HepG2 (cell line): ENCODE data around the gene EGLN2. TPM values are rescaled to one million over a fixed set of nuclear protein-coding genes. Genes with fewer than 3 reads are reported as not detected.
A peak's percentile ranks its signal among the peaks of the same experiment; 100 is the strongest.

Experiments used
- ADNP ChIP-seq: sonication (generic); formaldehyde crosslinking; IDR thresholded peaks from 2 replicates; pipeline ENCODE4 v1.4.0; 2020; ENCODE audit warnings: missing genetic modification reagents
- CBFB ChIP-seq: sonication (generic); formaldehyde crosslinking; IDR thresholded peaks from 2 replicates; pipeline ENCODE4 v1.4.0; 2020; ENCODE audit warnings: missing genetic modification reagents
- GABPA ChIP-seq, 2 experiments: IDR thresholded peaks; 2 replicates each; pipeline ENCODE4 v1.6.1; 2011 to 2016; ENCODE audit warnings: low read depth in 2 of 2, low read length in 1 of 2, missing biosample characterization in 1 of 2, missing genetic modification characterization in 1 of 2
- GZF1 ChIP-seq: sonication (generic); formaldehyde crosslinking; IDR thresholded peaks from 2 replicates; pipeline ENCODE4 v1.5.1; 2020; ENCODE audit warnings: mild to moderate bottlenecking, missing genetic modification reagents
- IRX3 ChIP-seq: sonication (generic); formaldehyde crosslinking; IDR thresholded peaks from 2 replicates; pipeline ENCODE4 v1.8.1; 2023; ENCODE audit warnings: mild to moderate bottlenecking, low read depth, missing genetic modification reagents, borderline replicate concordance
- MATR3 ChIP-seq: sonication (generic); formaldehyde crosslinking; IDR thresholded peaks from 2 replicates; pipeline ENCODE4 v1.4.0; 2020; ENCODE audit warnings: missing genetic modification reagents
- NFIB ChIP-seq: sonication (generic); formaldehyde crosslinking; IDR thresholded peaks from 2 replicates; pipeline ENCODE4 v1.9.0; 2021; ENCODE audit warnings: missing genetic modification reagents, mild to moderate bottlenecking, borderline replicate concordance
- SOX5 ChIP-seq: IDR thresholded peaks from 2 replicates; pipeline ENCODE4 v1.6.1; 2016; ENCODE audit warnings: borderline replicate concordance
- SRSF1 ChIP-seq: fragments of 200-400 bp; formaldehyde crosslinking; optimal IDR thresholded peaks from 2 replicates; pipeline ENCODE3; 2017; ENCODE audit warnings: mild to moderate bottlenecking, low read depth, low read length, moderate library complexity
- TAF1 ChIP-seq: sonication (generic); formaldehyde crosslinking; IDR thresholded peaks from 2 replicates; pipeline ENCODE4 v1.4.0; 2020; ENCODE audit warnings: missing genetic modification reagents
- ZEB1 ChIP-seq: IDR thresholded peaks from 2 replicates; pipeline ENCODE4 v1.6.1; 2012; ENCODE audit warnings: mild to moderate bottlenecking, low read depth, inconsistent platforms; ENCODE audit not compliant: insufficient replicate concordance
- ZFP37 ChIP-seq: sonication (generic); formaldehyde crosslinking; IDR thresholded peaks from 2 replicates; pipeline ENCODE4 v1.4.0; 2020; ENCODE audit warnings: missing genetic modification reagents, borderline replicate concordance
- ZKSCAN5 ChIP-seq: sonication (generic); formaldehyde crosslinking; IDR thresholded peaks from 2 replicates; pipeline ENCODE4 v1.5.1; 2020; ENCODE audit warnings: mild to moderate bottlenecking, missing genetic modification reagents
- ZMYM2 ChIP-seq: sonication (generic); formaldehyde crosslinking; IDR thresholded peaks from 2 replicates; pipeline ENCODE4 v1.8.0; 2022; ENCODE audit warnings: mild to moderate bottlenecking, missing genetic modification reagents
- ZNF468 ChIP-seq: sonication (generic); formaldehyde crosslinking; IDR thresholded peaks from 2 replicates; pipeline ENCODE4 v1.8.0; 2022; ENCODE audit warnings: mild to moderate bottlenecking, moderate library complexity, missing genetic modification reagents
- ZNF629 ChIP-seq: sonication (generic); formaldehyde crosslinking; conservative IDR thresholded peaks from 2 replicates; pipeline ENCODE4 v1.5.0; 2020; ENCODE audit warnings: missing genetic modification reagents
- ZNF878 ChIP-seq: sonication (generic); formaldehyde crosslinking; IDR thresholded peaks from 2 replicates; pipeline ENCODE4 v1.8.1; 2023; ENCODE audit warnings: mild to moderate bottlenecking, missing genetic modification reagents, moderate library complexity
- ZSCAN12 ChIP-seq: sonication (generic); formaldehyde crosslinking; IDR thresholded peaks from 2 replicates; pipeline ENCODE4 v1.9.0; 2021; ENCODE audit warnings: mild to moderate bottlenecking, missing genetic modification reagents
- ZSCAN22 ChIP-seq: sonication (generic); formaldehyde crosslinking; IDR thresholded peaks from 2 replicates; pipeline ENCODE4 v1.4.0; 2020; ENCODE audit warnings: mild to moderate bottlenecking, missing genetic modification reagents
- polyA plus RNA-seq, 8 experiments: library from polyadenylated mRNA; depleted of rRNA in 3 of 8; stranded (reverse) in 7 of 8; unstranded in 1 of 8; fragments of >200 nt; fragmentation: Illumina TruSeq in 4 of 8; extraction: Trizol in 4 of 8; gene quantifications; 2 replicates each; pipeline versions ENCODE4 v1.2.1 to v1.2.3, GENCODE V29; 2011 to 2016; ENCODE audit warnings: low read depth in 4 of 8, missing spikeins in 1 of 8, mixed read lengths in 1 of 8; ENCODE audit not compliant: insufficient read depth in 1 of 8
- total RNA-seq, 5 experiments: library from RNA; depleted of rRNA; stranded (reverse); fragments of >200 nt; fragmentation: Illumina TruSeq; extraction: Trizol; gene quantifications; 2 replicates each; pipeline ENCODE4 v1.2.3, GENCODE V29; 2016; ENCODE audit warnings: low read depth in 1 of 5
- TF ChIP-seq, protein P1 (sequence below): sonication (generic); formaldehyde crosslinking; IDR thresholded peaks from 2 replicates; pipeline ENCODE4 v1.5.1; 2020; ENCODE audit warnings: missing genetic modification reagents, mild to moderate bottlenecking, borderline replicate concordance
- TF ChIP-seq, protein P2 (sequence below): sonication (generic); formaldehyde crosslinking; IDR thresholded peaks from 2 replicates; pipeline ENCODE4 v1.9.0; 2021; ENCODE audit warnings: missing genetic modification reagents, mild to moderate bottlenecking, borderline replicate concordance
- TF ChIP-seq, protein P3 (sequence below): sonication (generic); formaldehyde crosslinking; IDR thresholded peaks from 2 replicates; pipeline ENCODE4 v1.4.0; 2020; ENCODE audit warnings: mild to moderate bottlenecking, low read depth, missing genetic modification reagents

The EGLN2 gene
- total and polyA plus RNA-seq, 2 of the 13 experiments (the other 11 are each of a cell fraction or from before 2014, with no cell fraction given), result 16.5 to 40.8 TPM

DNA sequence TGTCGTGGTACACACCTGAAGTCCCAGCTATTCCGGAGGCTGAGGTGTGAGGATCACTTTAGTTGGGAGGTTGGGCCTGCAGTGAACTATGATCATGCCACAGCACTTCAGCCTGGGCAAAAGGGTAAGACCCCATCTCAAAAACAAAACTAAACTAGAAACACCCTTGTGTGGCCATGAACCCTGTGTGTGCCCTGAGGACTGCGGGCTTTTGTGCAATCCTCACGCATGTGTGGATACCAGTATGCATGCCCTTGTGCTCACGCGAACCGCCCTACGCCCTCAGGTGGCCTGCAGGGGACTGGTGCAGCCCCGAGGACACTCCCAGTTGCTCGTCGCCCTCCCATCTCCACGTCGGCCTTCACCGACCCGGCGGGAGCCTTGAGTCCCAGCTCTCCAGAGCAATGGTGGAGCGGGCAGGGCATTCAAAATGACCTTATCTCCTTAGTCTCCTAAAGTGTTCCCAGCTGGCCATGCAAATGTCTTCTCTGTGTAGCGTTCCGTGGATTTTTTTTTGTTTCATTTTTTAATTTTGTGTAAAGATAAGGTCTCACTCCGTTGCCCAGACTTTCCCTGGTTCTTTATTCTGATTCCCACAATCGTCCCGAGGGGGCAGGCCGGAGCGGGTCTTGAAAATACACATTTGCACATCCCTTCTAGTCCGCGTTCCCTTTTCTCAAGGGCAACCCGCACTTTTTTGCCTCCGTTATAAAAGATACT lies 868 bp upstream of the EGLN2 start (continued):
- TF ChIP-seq, protein P1, sequence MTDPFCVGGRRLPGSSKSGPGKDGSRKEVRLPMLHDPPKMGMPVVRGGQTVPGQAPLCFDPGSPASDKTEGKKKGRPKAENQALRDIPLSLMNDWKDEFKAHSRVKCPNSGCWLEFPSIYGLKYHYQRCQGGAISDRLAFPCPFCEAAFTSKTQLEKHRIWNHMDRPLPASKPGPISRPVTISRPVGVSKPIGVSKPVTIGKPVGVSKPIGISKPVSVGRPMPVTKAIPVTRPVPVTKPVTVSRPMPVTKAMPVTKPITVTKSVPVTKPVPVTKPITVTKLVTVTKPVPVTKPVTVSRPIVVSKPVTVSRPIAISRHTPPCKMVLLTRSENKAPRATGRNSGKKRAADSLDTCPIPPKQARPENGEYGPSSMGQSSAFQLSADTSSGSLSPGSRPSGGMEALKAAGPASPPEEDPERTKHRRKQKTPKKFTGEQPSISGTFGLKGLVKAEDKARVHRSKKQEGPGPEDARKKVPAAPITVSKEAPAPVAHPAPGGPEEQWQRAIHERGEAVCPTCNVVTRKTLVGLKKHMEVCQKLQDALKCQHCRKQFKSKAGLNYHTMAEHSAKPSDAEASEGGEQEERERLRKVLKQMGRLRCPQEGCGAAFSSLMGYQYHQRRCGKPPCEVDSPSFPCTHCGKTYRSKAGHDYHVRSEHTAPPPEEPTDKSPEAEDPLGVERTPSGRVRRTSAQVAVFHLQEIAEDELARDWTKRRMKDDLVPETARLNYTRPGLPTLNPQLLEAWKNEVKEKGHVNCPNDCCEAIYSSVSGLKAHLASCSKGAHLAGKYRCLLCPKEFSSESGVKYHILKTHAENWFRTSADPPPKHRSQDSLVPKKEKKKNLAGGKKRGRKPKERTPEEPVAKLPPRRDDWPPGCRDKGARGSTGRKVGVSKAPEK (CRISPR knock-in tag), result 0 out of 2 replicates have a peak, but pooled peaks have one; percentile 18
- peak; percentile 37; the same call in 1 of the 2 replicates for TF ChIP-seq ZNF629 (CRISPR knock-in tag)
- TF ChIP-seq IRX3 (CRISPR knock-in tag), result no peak; the same call in 1 of the 2 replicates
- no peak for TF ChIP-seq MATR3
- peak; percentile 37 for TF ChIP-seq ZEB1
- TF ChIP-seq SOX5 (CRISPR knock-in tag), result peak; percentile 44; the same call in 1 of the 2 replicates
- no peak for TF ChIP-seq SRSF1
- peak; percentile 59; the same call in 1 of the 2 replicates for TF ChIP-seq TAF1 (CRISPR knock-in tag)
- TF ChIP-seq, protein P2, sequence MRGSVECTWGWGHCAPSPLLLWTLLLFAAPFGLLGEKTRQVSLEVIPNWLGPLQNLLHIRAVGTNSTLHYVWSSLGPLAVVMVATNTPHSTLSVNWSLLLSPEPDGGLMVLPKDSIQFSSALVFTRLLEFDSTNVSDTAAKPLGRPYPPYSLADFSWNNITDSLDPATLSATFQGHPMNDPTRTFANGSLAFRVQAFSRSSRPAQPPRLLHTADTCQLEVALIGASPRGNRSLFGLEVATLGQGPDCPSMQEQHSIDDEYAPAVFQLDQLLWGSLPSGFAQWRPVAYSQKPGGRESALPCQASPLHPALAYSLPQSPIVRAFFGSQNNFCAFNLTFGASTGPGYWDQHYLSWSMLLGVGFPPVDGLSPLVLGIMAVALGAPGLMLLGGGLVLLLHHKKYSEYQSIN, result no peak
- no peak for TF ChIP-seq GABPA (IDR thresholded peaks at IDR 0.05; ENCODE audit: low read depth, low read length)
- no peak for TF ChIP-seq GABPA (CRISPR knock-in tag; IDR thresholded peaks at IDR 0.05; ENCODE audit: low read depth)
- TF ChIP-seq, protein P3, sequence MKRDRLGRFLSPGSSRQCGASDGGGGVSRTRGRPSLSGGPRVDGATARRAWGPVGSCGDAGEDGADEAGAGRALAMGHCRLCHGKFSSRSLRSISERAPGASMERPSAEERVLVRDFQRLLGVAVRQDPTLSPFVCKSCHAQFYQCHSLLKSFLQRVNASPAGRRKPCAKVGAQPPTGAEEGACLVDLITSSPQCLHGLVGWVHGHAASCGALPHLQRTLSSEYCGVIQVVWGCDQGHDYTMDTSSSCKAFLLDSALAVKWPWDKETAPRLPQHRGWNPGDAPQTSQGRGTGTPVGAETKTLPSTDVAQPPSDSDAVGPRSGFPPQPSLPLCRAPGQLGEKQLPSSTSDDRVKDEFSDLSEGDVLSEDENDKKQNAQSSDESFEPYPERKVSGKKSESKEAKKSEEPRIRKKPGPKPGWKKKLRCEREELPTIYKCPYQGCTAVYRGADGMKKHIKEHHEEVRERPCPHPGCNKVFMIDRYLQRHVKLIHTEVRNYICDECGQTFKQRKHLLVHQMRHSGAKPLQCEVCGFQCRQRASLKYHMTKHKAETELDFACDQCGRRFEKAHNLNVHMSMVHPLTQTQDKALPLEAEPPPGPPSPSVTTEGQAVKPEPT (CRISPR knock-in tag), result no peak
- no peak for TF ChIP-seq CBFB
- peak; percentile 66 for TF ChIP-seq ZFP37
- peak; percentile 36; the same call in 1 of the 2 replicates for TF ChIP-seq ZMYM2 (CRISPR knock-in tag)
- no peak for TF ChIP-seq ZKSCAN5 (CRISPR knock-in tag)
- TF ChIP-seq ZSCAN12, result 0 out of 2 replicates have a peak, but pooled peaks have one; percentile 75
- no peak; the same call in 1 of the 2 replicates for TF ChIP-seq GZF1 (CRISPR knock-in tag)
- no peak for TF ChIP-seq ZNF878 (CRISPR knock-in tag)
- no peak for TF ChIP-seq NFIB (CRISPR knock-in tag)
- TF ChIP-seq ZSCAN22, result no peak
- peak; percentile 42; the same call in 1 of the 2 replicates for TF ChIP-seq ADNP (CRISPR knock-in tag)
- TF ChIP-seq ZNF468 (CRISPR knock-in tag), result no peak
